GM23338 (cell line): Measurements from ENCODE around the gene KLK7. TPM values are rescaled to one million over a fixed set of nuclear protein-coding genes. Genes with fewer than 3 reads are reported as not detected.

Source experiments
- ATAC-seq: fragments of 200-7000 bp; cut with Tn5 transposase; 3 replicates; pipeline ENCODE4 v1.9.1; 2020
- DNase-seq: peaks from one replicate; pipeline ENCODE4 v3.0.0-alpha.2; 2015; ENCODE audit warnings: low spot score
- H2AFZ ChIP-seq: fragments of 200-600 bp; sonication (generic); 2 replicates; pipeline ENCODE4 v1.8.0; 2016; ENCODE audit warnings: antibody characterized with exemption, mild to moderate bottlenecking, moderate library complexity
- H3F3A ChIP-seq: fragments of 200-600 bp; sonication (generic); replicated peaks from 2 replicates; pipeline ENCODE4 v1.8.0; 2017; ENCODE audit warnings: antibody characterized with exemption, mixed run types, low read depth
- H3K27ac ChIP-seq: fragments of 200-600 bp; sonication (generic); 2 replicates; pipeline ENCODE4 v1.6.1; 2016; ENCODE audit warnings: low read depth
- H3K27me3 ChIP-seq: fragments of 200-600 bp; sonication (generic); 2 replicates; pipeline ENCODE4 v1.8.0; 2016; ENCODE audit warnings: mild to moderate bottlenecking, mixed run types, moderate library complexity; ENCODE audit not compliant: insufficient read depth
- H3K36me3 ChIP-seq: fragments of 200-600 bp; sonication (generic); 2 replicates; pipeline ENCODE4 v1.8.0; 2016; ENCODE audit warnings: mild to moderate bottlenecking; ENCODE audit not compliant: insufficient read depth
- H3K4me1 ChIP-seq: fragments of 200-600 bp; sonication (generic); 2 replicates; pipeline ENCODE4 v1.8.0; 2016; ENCODE audit warnings: mild to moderate bottlenecking, moderate library complexity; ENCODE audit not compliant: insufficient read depth
- H3K4me2 ChIP-seq: fragments of 200-600 bp; sonication (generic); 2 replicates; pipeline ENCODE4 v1.7.1; 2017; ENCODE audit warnings: mixed run types
- H3K4me3 ChIP-seq: fragments of 200-600 bp; sonication (generic); 2 replicates; pipeline ENCODE4 v1.6.1; 2016; ENCODE audit warnings: mixed run types
- H3K79me2 ChIP-seq: fragments of 200-600 bp; sonication (generic); replicated peaks from 2 replicates; pipeline ENCODE4 v1.8.0; 2017; ENCODE audit warnings: mild to moderate bottlenecking; ENCODE audit not compliant: insufficient read depth
- H3K9me2 ChIP-seq: fragments of 200-600 bp; sonication (generic); 2 replicates; pipeline ENCODE4 v1.8.0; 2017; ENCODE audit not compliant: insufficient read depth
- H4K20me1 ChIP-seq: fragments of 200-600 bp; sonication (generic); replicated peaks from 2 replicates; pipeline ENCODE4 v1.8.0; 2017; ENCODE audit warnings: mild to moderate bottlenecking; ENCODE audit not compliant: insufficient read depth
- H3K27ac Mint-ChIP-seq: 2 replicates; pipeline ENCODE4 v1.8.0; 2020; ENCODE audit warnings: inconsistent platforms, mild to moderate bottlenecking, moderate library complexity, mixed read lengths
- H3K27me3 Mint-ChIP-seq: 3 replicates; pipeline ENCODE4 v1.8.0; 2022; ENCODE audit warnings: low read depth, mild to moderate bottlenecking, moderate library complexity, mixed read lengths, inconsistent platforms; ENCODE audit not compliant: insufficient read depth, poor library complexity
- H3K36me3 Mint-ChIP-seq: 3 replicates; pipeline ENCODE4 v1.8.0; 2021; ENCODE audit warnings: low read depth, mild to moderate bottlenecking, inconsistent platforms, moderate library complexity, mixed read lengths
- H3K4me1 Mint-ChIP-seq: 3 replicates; pipeline ENCODE4 v1.8.0; 2020; ENCODE audit warnings: mild to moderate bottlenecking, inconsistent platforms, mixed read lengths
- H3K4me3 Mint-ChIP-seq: 3 replicates; pipeline ENCODE4 v1.8.0; 2021; ENCODE audit warnings: moderate library complexity, mild to moderate bottlenecking, inconsistent platforms, mixed read lengths
- H3K9me3 Mint-ChIP-seq: 3 replicates; pipeline ENCODE4 v1.8.0; 2020; ENCODE audit warnings: moderate library complexity, mild to moderate bottlenecking, inconsistent platforms, mixed read lengths
- CREB1 ChIP-seq: fragments of 250-450 bp; sonication (Bioruptor Pico); IDR thresholded peaks from 2 replicates; pipeline ENCODE4 v1.5.0; 2020; ENCODE audit warnings: low read depth, mild to moderate bottlenecking, moderate library complexity
- CTCF ChIP-seq, 2 experiments: fragments of 200-600 bp in 1 of 2; sonication (generic) in 1 of 2; conservative IDR thresholded peaks; 2 replicates each; pipeline versions ENCODE4 v1.5.1 to v1.6.1; 2016 to 2017; ENCODE audit warnings: antibody characterized with exemption in 2 of 2, low read depth in 2 of 2, mild to moderate bottlenecking in 2 of 2, moderate library complexity in 1 of 2
- ETS1 ChIP-seq: IDR thresholded peaks from 2 replicates; pipeline ENCODE4 v1.6.1; 2016; ENCODE audit warnings: antibody characterized with exemption
- EZH2 ChIP-seq: fragments of 200-600 bp; sonication (generic); IDR thresholded peaks from one replicate; pipeline ENCODE4 v1.8.0; 2017; ENCODE audit warnings: antibody characterized with exemption, mild to moderate bottlenecking, low read depth; ENCODE audit not compliant: unreplicated experiment
- EZH2phosphoT487 ChIP-seq: fragments of 200-600 bp; sonication (generic); IDR thresholded peaks from one replicate; pipeline ENCODE4 v1.8.1; 2018; ENCODE audit warnings: antibody characterized with exemption; ENCODE audit not compliant: unreplicated experiment
- JUNB ChIP-seq: IDR thresholded peaks from one replicate; pipeline ENCODE4 v1.6.1; 2016; ENCODE audit warnings: antibody characterized with exemption; ENCODE audit not compliant: unreplicated experiment
- NANOG ChIP-seq: IDR thresholded peaks from 2 replicates; pipeline ENCODE4 v1.6.1; 2016; ENCODE audit warnings: antibody characterized with exemption, borderline replicate concordance
- POLR2AphosphoS5 ChIP-seq: IDR thresholded peaks from 2 replicates; pipeline ENCODE4 v1.6.1; 2016; ENCODE audit warnings: antibody characterized with exemption, low read depth
- STAT1 ChIP-seq: IDR thresholded peaks from one replicate; pipeline ENCODE4 v1.6.1; 2016; ENCODE audit warnings: antibody characterized with exemption; ENCODE audit not compliant: unreplicated experiment
- ZNF462 ChIP-seq: fragments of 250-450 bp; sonication (Bioruptor Pico); IDR thresholded peaks from 2 replicates; pipeline ENCODE4 v1.5.0; 2020; ENCODE audit warnings: mild to moderate bottlenecking, moderate library complexity
- polyA plus RNA-seq: library from polyadenylated mRNA; unstranded; fragments of >200 nt; fragmentation: Nextera tagmentation; extraction: Ambion mirVana; gene quantifications from 2 replicates; pipeline ENCODE4 v1.2.1, GENCODE V29; 2016
- total RNA-seq: library from RNA; depleted of rRNA; stranded (reverse); fragments of >200 nt; shearing (Covaris generic); gene quantifications from 2 replicates; pipeline ENCODE4 v1.2.3, GENCODE V29; 2014; rRNA removed

KLK7 gene
- total and polyA plus RNA-seq, 2 experiments from 2014 or later: 1.1 to 1.4 TPM

- TF ChIP-seq ETS1: no peak
- TF ChIP-seq STAT1: no peak
- no peak for TF ChIP-seq EZH2phosphoT487
- TF ChIP-seq JUNB: no peak
- TF ChIP-seq EZH2: no peak
- TF ChIP-seq CREB1 (CRISPR knock-in tag): no peak
- no peak for TF ChIP-seq POLR2AphosphoS5
- TF ChIP-seq NANOG: no peak
- no peak for TF ChIP-seq ZNF462 (CRISPR knock-in tag)
- no peak for TF ChIP-seq CTCF (conservative IDR thresholded peaks at IDR 0.05; ENCODE audit: low read depth in 2 of 2)
- no peak overlapping the region for H3K4me3 ChIP-seq
- H4K20me1 ChIP-seq: no peaks in the 10 kb centered on the region
- H3K36me3 Mint-ChIP-seq: no peaks in the 10 kb centered on the region
- H3K9me2 ChIP-seq: no peaks in the 10 kb centered on the region; the same call in 1 of the 2 replicates
- no peaks in the 10 kb centered on the region for H3K4me1 ChIP-seq
- H2AFZ ChIP-seq: no peak overlapping the region
- no peaks in the 10 kb centered on the region for H3K79me2 ChIP-seq
- H3K27ac ChIP-seq: no peak overlapping the region
- H3K4me2 ChIP-seq: no peak overlapping the region
- DNase-seq (peak; percentile 48), ATAC-seq (no peak)
- no peak overlapping the region for H3K4me3 Mint-ChIP-seq
- no peak overlapping the region for H3K27ac Mint-ChIP-seq
- H3F3A ChIP-seq: no peaks in the 10 kb centered on the region
- H3K4me1 Mint-ChIP-seq: peaks cover 6% of the 10 kb centered on the region; the same call in 2 of the 3 replicates
- no peaks in the 10 kb centered on the region for H3K27me3 ChIP-seq
- peaks cover 16% of the 10 kb centered on the region for H3K27me3 Mint-ChIP-seq
- no peaks in the 10 kb centered on the region for H3K36me3 ChIP-seq
- no peaks in the 10 kb centered on the region; the same call in 1 of the 3 replicates for H3K9me3 Mint-ChIP-seq
Observed at GRCh38 chr19:50928831-50929230, 54.9 kb downstream of the KLK7 start.

Other genes with a start within 250 kb of the KLK7 start
- not detected in 2 replicates for gene GPR32, start 213.5 kb downstream of the KLK7 start, total RNA-seq
- gene GPR32, start 213.5 kb downstream of the KLK7 start, polyA plus RNA-seq: not detected in 2 replicates
- gene ACP4, start 193.5 kb downstream of the KLK7 start, total RNA-seq: not detected in 2 replicates
- gene ACP4, start 193.5 kb downstream of the KLK7 start, polyA plus RNA-seq: not detected in 2 replicates
- gene KLK1, start 160.1 kb downstream of the KLK7 start, total RNA-seq: 0.31 TPM in 1 of 2 replicates, not detected in the other
- gene KLK1, start 160.1 kb downstream of the KLK7 start, polyA plus RNA-seq: 2.4 and 3.0 TPM in 2 replicates
- gene KLK15, start 150.3 kb downstream of the KLK7 start, total RNA-seq: not detected in 2 replicates
- not detected in 2 replicates for gene KLK15, start 150.3 kb downstream of the KLK7 start, polyA plus RNA-seq
- gene KLK3, start 129.0 kb downstream of the KLK7 start, total RNA-seq: not detected in 2 replicates
- gene KLK3, start 129.0 kb downstream of the KLK7 start, polyA plus RNA-seq: 0.14 and 0.19 TPM in 2 replicates
- 0.69 TPM in 1 of 2 replicates, not detected in the other for gene KLK2, start 110.5 kb downstream of the KLK7 start, total RNA-seq
- gene KLK2, start 110.5 kb downstream of the KLK7 start, polyA plus RNA-seq: 0.18 TPM in 1 of 2 replicates, not detected in the other
- gene KLK4, start 72.5 kb downstream of the KLK7 start, total RNA-seq: 0.54 and 0.76 TPM in 2 replicates
- 1.8 and 2.2 TPM in 2 replicates for gene KLK4, start 72.5 kb downstream of the KLK7 start, polyA plus RNA-seq
- gene KLK5, start 30.9 kb downstream of the KLK7 start, total RNA-seq: 0.54 and 0.66 TPM in 2 replicates
- 0.77 TPM in 1 of 2 replicates, not detected in the other for gene KLK5, start 30.9 kb downstream of the KLK7 start, polyA plus RNA-seq
- gene KLK6, start 14.3 kb downstream of the KLK7 start, total RNA-seq: 0.39 and 0.56 TPM in 2 replicates
- gene KLK6, start 14.3 kb downstream of the KLK7 start, polyA plus RNA-seq: 0.47 and 0.56 TPM in 2 replicates
- gene KLK8, start 17.7 kb upstream of the KLK7 start, total RNA-seq: 4.6 and 4.9 TPM in 2 replicates
- 14.6 and 17.0 TPM in 2 replicates for gene KLK8, start 17.7 kb upstream of the KLK7 start, polyA plus RNA-seq
- 4.9 and 6.6 TPM in 2 replicates for gene KLK10, start 35.8 kb upstream of the KLK7 start, total RNA-seq
- 6.0 and 6.1 TPM in 2 replicates for gene KLK10, start 35.8 kb upstream of the KLK7 start, polyA plus RNA-seq
- gene KLK11, start 42.7 kb upstream of the KLK7 start, total RNA-seq: not detected in 2 replicates
- gene KLK11, start 42.7 kb upstream of the KLK7 start, polyA plus RNA-seq: 0.28 TPM in 1 of 2 replicates, not detected in the other
- not detected in 2 replicates for gene KLK12, start 51.1 kb upstream of the KLK7 start, total RNA-seq
- not detected in 2 replicates for gene KLK12, start 51.1 kb upstream of the KLK7 start, polyA plus RNA-seq
- gene KLK13, start 81.2 kb upstream of the KLK7 start, total RNA-seq: 1.1 and 5.7 TPM in 2 replicates
- gene KLK13, start 81.2 kb upstream of the KLK7 start, polyA plus RNA-seq: 3.6 and 4.5 TPM in 2 replicates
- not detected in 2 replicates for gene KLK14, start 99.0 kb upstream of the KLK7 start, total RNA-seq
- gene KLK14, start 99.0 kb upstream of the KLK7 start, polyA plus RNA-seq: 0.42 and 0.52 TPM in 2 replicates
- gene CTU1, start 124.5 kb upstream of the KLK7 start, total RNA-seq: 15.6 and 18.8 TPM in 2 replicates
- 3.7 and 11.0 TPM in 2 replicates for gene CTU1, start 124.5 kb upstream of the KLK7 start, polyA plus RNA-seq
- not detected in 2 replicates for gene SIGLEC9, start 141.0 kb upstream of the KLK7 start, total RNA-seq
- gene SIGLEC9, start 141.0 kb upstream of the KLK7 start, polyA plus RNA-seq: not detected in 2 replicates
- not detected in 2 replicates for gene SIGLEC7, start 158.4 kb upstream of the KLK7 start, total RNA-seq
- not detected in 2 replicates for gene SIGLEC7, start 158.4 kb upstream of the KLK7 start, polyA plus RNA-seq
- gene CD33, start 241.2 kb upstream of the KLK7 start, total RNA-seq: 0.12 and 0.45 TPM in 2 replicates
- gene CD33, start 241.2 kb upstream of the KLK7 start, polyA plus RNA-seq: 0.30 TPM in 1 of 2 replicates, not detected in the other